ENCODE measurements around the gene SKA1.

The SKA1 gene

GRCh38 chr18:50374753-50375391 lies at the start of gene SKA1:
Gene SKA1 (plus strand): TSS chr18:50375046. CDS start chr18:50375831, 785 bp downstream.
- peak; percentile 87 for DNase-seq (ENCODE audit: low read depth)

- DNase-seq (ENCODE audit: low read depth) = no peak
Observed at GRCh38 chr18:50327983-50328382, 46.9 kb upstream of the SKA1 start.

GRCh38 chr18:50330176-50330575 lies 44.7 kb upstream of the SKA1 start:
- no peak for DNase-seq (ENCODE audit: low read depth)

- DNase-seq (ENCODE audit: low read depth) = no peak
Observed at GRCh38 chr18:50331691-50332090, 43.2 kb upstream of the SKA1 start.

GRCh38 chr18:50334546-50335152 lies 40.2 kb upstream of the SKA1 start:
- DNase-seq (ENCODE audit: low read depth) = no peak

GRCh38 chr18:50338122-50338521 lies 36.7 kb upstream of the SKA1 start:
- no peak for DNase-seq (ENCODE audit: low read depth)

GRCh38 chr18:50338715-50339114 lies 36.1 kb upstream of the SKA1 start:
- DNase-seq (ENCODE audit: low read depth) = no peak

GRCh38 chr18:50340078-50340477 lies 34.8 kb upstream of the SKA1 start:
- DNase-seq (ENCODE audit: low read depth) = no peak

GRCh38 chr18:50341443-50341842 lies 33.4 kb upstream of the SKA1 start:
- no peak for DNase-seq (ENCODE audit: low read depth)

GRCh38 chr18:50350699-50351098 lies 24.1 kb upstream of the SKA1 start:
- DNase-seq (ENCODE audit: low read depth) = no peak

GRCh38 chr18:50356036-50356945 lies 18.6 kb upstream of the SKA1 start:
- DNase-seq (ENCODE audit: low read depth) = no peak

- DNase-seq (ENCODE audit: low read depth) = no peak
Observed at GRCh38 chr18:50358844-50359243, 16.0 kb upstream of the SKA1 start.

- DNase-seq (ENCODE audit: low read depth) = no peak
Observed at GRCh38 chr18:50359806-50360205, 15.0 kb upstream of the SKA1 start.

- no peak for DNase-seq (ENCODE audit: low read depth)
Observed at GRCh38 chr18:50360611-50361010, 14.2 kb upstream of the SKA1 start.

- no peak for DNase-seq (ENCODE audit: low read depth)
Observed at GRCh38 chr18:50369672-50370071, 5.2 kb upstream of the SKA1 start.

- DNase-seq (ENCODE audit: low read depth) = no peak
Observed at GRCh38 chr18:50372743-50373142, 2.1 kb upstream of the SKA1 start.

- no peak for DNase-seq (ENCODE audit: low read depth)
Observed at GRCh38 chr18:50373561-50374219, 1.2 kb upstream of the SKA1 start.

GRCh38 chr18:50374220-50374752 lies 560 bp upstream of the SKA1 start:
- no peak for DNase-seq (ENCODE audit: low read depth)

GRCh38 chr18:50377061-50377798 lies 2.4 kb downstream of the SKA1 start:
- no peak for DNase-seq (ENCODE audit: low read depth)

- no peak for DNase-seq (ENCODE audit: low read depth)
Observed at GRCh38 chr18:50388988-50389387, 14.1 kb downstream of the SKA1 start.

GRCh38 chr18:50393802-50394201 lies 19.0 kb downstream of the SKA1 start:
- no peak for DNase-seq (ENCODE audit: low read depth)

Data from activated T-helper 9 cell treated with anti-CD3 and anti-CD28 coated beads, Interleukin-2, amount 50 U/mL, for 16 hours (primary cell).